Peyer's patch (tissue), 4 donors: ENCODE data around the gene OR2D2. TPM values are rescaled to one million over a fixed set of nuclear protein-coding genes. Genes with fewer than 3 reads are reported as not detected.
"Not testable (repeated sequence)": the region's sequence is repeated elsewhere in the genome, so short reads cannot be mapped to it uniquely, and the experiment has no call there.

Experiments
- DNase-seq, 3 donors: peaks; one replicate each; pipeline ENCODE4 v3.0.0-alpha.2; 2017 to 2019
- H3K27ac ChIP-seq, 4 donors: fragments of 200-600 bp; sonication (generic); one replicate each; pipeline ENCODE4 v1.5.1; 2016 to 2019
- H3K27me3 ChIP-seq, 2 donors: fragments of 200-600 bp; sonication (generic); one replicate each; pipeline ENCODE4 v1.5.1; 2019
- H3K36me3 ChIP-seq, 3 donors: fragments of 200-600 bp; sonication (generic); one replicate each; pipeline ENCODE4 v1.5.1; 2016 to 2019
- H3K4me1 ChIP-seq, 4 donors: fragments of 200-600 bp; sonication (generic); one replicate each; pipeline ENCODE4 v1.5.1; 2016 to 2019
- H3K4me3 ChIP-seq, 4 donors: fragments of 200-600 bp; sonication (generic); 1 replicate in 3 of 4; 2 replicates in 1 of 4; pipeline ENCODE4 v1.5.1; 2016 to 2019; ENCODE audit warnings: mild to moderate bottlenecking in 1 of 4
- H3K9me3 ChIP-seq, 4 donors: fragments of 200-600 bp; sonication (generic); one replicate each; pipeline ENCODE4 v1.5.1; 2016 to 2019; ENCODE audit warnings: mild to moderate bottlenecking in 1 of 4
- CTCF ChIP-seq, 6 experiments: fragments of 450-650 bp in 4 of 6; fragments of 200-600 bp in 2 of 6; sonication (generic) in 1 of 6; IDR thresholded peaks; one replicate each; pipeline ENCODE4 v1.5.1; 2017 to 2019; ENCODE audit warnings: antibody characterized with exemption in 6 of 6, mild to moderate bottlenecking in 3 of 6, moderate library complexity in 1 of 6
- POLR2A ChIP-seq, 2 donors: fragments of 450-650 bp; IDR thresholded peaks; one replicate each; pipeline ENCODE4 v1.5.1; 2017; ENCODE audit warnings: antibody characterized with exemption in 2 of 2, mild to moderate bottlenecking in 2 of 2, moderate library complexity in 2 of 2
- total RNA-seq, 4 donors: library from RNA; depleted of rRNA; stranded (reverse); fragments of >200 nt; gene quantifications; one replicate each; pipeline ENCODE4 v1.1.0, GENCODE V29; 2016

OR2D2 gene
- total RNA-seq, 4 donors from 2014 or later: 0.80 to 2.0 TPM; not detected in 2

- Histone ChIP-seq H3K9me3 (no peaks in the 10 kb centered on the region), H3K27ac (no peak overlapping the region), H3K4me3 (no peak overlapping the region), H3K4me1 (no peaks in the 10 kb centered on the region), H3K36me3 (no peaks in the 10 kb centered on the region), H3K27me3 (no peaks in the 10 kb centered on the region)
- DNase-seq: no peak
- TF ChIP-seq CTCF (IDR thresholded peaks at IDR 0.05): no peak
These were observed 27.4 kb upstream of the OR2D2 start for GRCh38 chr11:6919698-6920097.

- TF ChIP-seq POLR2A (IDR thresholded peaks at IDR 0.05) (no peak), CTCF (IDR thresholded peaks at IDR 0.05) (no peak)
- H3K9me3 ChIP-seq: no peaks in the 10 kb centered on the region
- H3K4me3 ChIP-seq: no peak overlapping the region
- H3K36me3 ChIP-seq: no peaks in the 10 kb centered on the region
- no peak for DNase-seq
- H3K27me3 ChIP-seq: no peaks in the 10 kb centered on the region
- no peak overlapping the region for H3K27ac ChIP-seq
- H3K4me1 ChIP-seq: no peaks in the 10 kb centered on the region
These were observed 19.6 kb upstream of the OR2D2 start for GRCh38 chr11:6911948-6912347.

- no peak for DNase-seq
- Histone ChIP-seq H3K4me3 (no peak overlapping the region), H3K9me3 (no peaks in the 10 kb centered on the region), H3K4me1 (no peaks in the 10 kb centered on the region), H3K27me3 (no peaks in the 10 kb centered on the region), H3K27ac (no peak overlapping the region), H3K36me3 (no peaks in the 10 kb centered on the region)
- no peak for TF ChIP-seq POLR2A (IDR thresholded peaks at IDR 0.05)
- no peak for TF ChIP-seq CTCF (IDR thresholded peaks at IDR 0.05)
These were observed 19.1 kb upstream of the OR2D2 start for GRCh38 chr11:6911378-6911777.

- H3K27ac ChIP-seq, H3K27me3 ChIP-seq, H3K4me3 ChIP-seq, H3K9me3 ChIP-seq, H3K36me3 ChIP-seq, DNase-seq, H3K4me1 ChIP-seq: not testable (repeated sequence)
These were observed 12.5 kb upstream of the OR2D2 start for GRCh38 chr11:6904804-6905203.

- H3K36me3 ChIP-seq: no peaks in the 10 kb centered on the region
- DNase-seq: no peak
- H3K27me3 ChIP-seq: no peaks in the 10 kb centered on the region
- TF ChIP-seq CTCF (IDR thresholded peaks at IDR 0.05) (peak in 3 of 6 experiments; percentile 15 to 34 (median 25)), POLR2A (IDR thresholded peaks at IDR 0.05) (no peak)
- H3K27ac ChIP-seq: no peak overlapping the region
- no peaks in the 10 kb centered on the region for H3K9me3 ChIP-seq
- no peaks in the 10 kb centered on the region for H3K4me1 ChIP-seq
- no peak overlapping the region for H3K4me3 ChIP-seq
These were observed 8.2 kb upstream of the OR2D2 start for GRCh38 chr11:6900327-6900999.

- no peak for TF ChIP-seq POLR2A (IDR thresholded peaks at IDR 0.05)
- no peak for TF ChIP-seq CTCF (IDR thresholded peaks at IDR 0.05)
- no peak for DNase-seq
- no peaks in the 10 kb centered on the region for H3K4me1 ChIP-seq
- no peaks in the 10 kb centered on the region for H3K9me3 ChIP-seq
- H3K36me3 ChIP-seq: no peaks in the 10 kb centered on the region
- no peak overlapping the region for H3K4me3 ChIP-seq
- H3K27me3 ChIP-seq: no peaks in the 10 kb centered on the region
- H3K27ac ChIP-seq: no peak overlapping the region
These were observed 6.6 kb upstream of the OR2D2 start for GRCh38 chr11:6898911-6899310.
